ENCODE data around the gene PDHB. TPM values are rescaled to one million over a fixed set of nuclear protein-coding genes. Genes with fewer than 3 reads are reported as not detected.
A peak's percentile ranks its signal among the peaks of the same experiment; 100 is the strongest.

The PDHB gene
- total and polyA plus RNA-seq, 2 of the 13 experiments (the other 11 are each of a cell fraction or from before 2014, with no cell fraction given), result 108 to 153 TPM

- TF ChIP-seq GMEB1 (CRISPR knock-in tag; IDR thresholded peaks at IDR 0.05; ENCODE audit: borderline replicate concordance) (no peak), CBX5 (CRISPR knock-in tag; IDR thresholded peaks at IDR 0.05; ENCODE audit: borderline replicate concordance) (peak; percentile 30; the same call in 1 of the 2 replicates), SIN3A (IDR thresholded peaks at IDR 0.05; ENCODE audit: borderline replicate concordance, low read depth, low read length) (peak; percentile 59; the same call in 1 of the 2 replicates), HNF1A (IDR thresholded peaks at IDR 0.05; ENCODE audit: low read depth) (0 out of 2 replicates have a peak, but pooled peaks have one; percentile 67), HNF1A (CRISPR knock-in tag; IDR thresholded peaks at IDR 0.05; ENCODE audit: borderline replicate concordance) (peak; percentile 48; the same call in 1 of the 2 replicates), EZH2 (conservative IDR thresholded peaks at IDR 0.05; ENCODE audit: low read depth, low read length) (no peak), BRCA1 (CRISPR knock-in tag; IDR thresholded peaks at IDR 0.05) (peak; percentile 83; the same call in 1 of the 2 replicates), ZNF879 (CRISPR knock-in tag; IDR thresholded peaks at IDR 0.05) (no peak), JDP2 (CRISPR knock-in tag; IDR thresholded peaks at IDR 0.05; ENCODE audit: borderline replicate concordance) (peak; percentile 27; the same call in 1 of the 2 replicates), ZIK1 (CRISPR knock-in tag; IDR thresholded peaks at IDR 0.05; ENCODE audit: borderline replicate concordance, low read depth) (no peak), RELA (CRISPR knock-in tag; IDR thresholded peaks at IDR 0.05) (no peak), KMT2A (CRISPR knock-in tag; IDR thresholded peaks at IDR 0.05) (0 out of 2 replicates have a peak, but pooled peaks have one; percentile 22), ZNF563 (CRISPR knock-in tag; IDR thresholded peaks at IDR 0.05) (no peak), ZNF337 (CRISPR knock-in tag; IDR thresholded peaks at IDR 0.05; ENCODE audit: borderline replicate concordance, low read depth) (0 out of 2 replicates have a peak, but pooled peaks have one; percentile 46), YEATS2 (CRISPR knock-in tag; IDR thresholded peaks at IDR 0.05; ENCODE audit: borderline replicate concordance) (0 out of 2 replicates have a peak, but pooled peaks have one; percentile 30), HBP1 (CRISPR knock-in tag; IDR thresholded peaks at IDR 0.05; ENCODE audit: low read depth) (no peak), ELF4 (CRISPR knock-in tag; IDR thresholded peaks at IDR 0.05; ENCODE audit: borderline replicate concordance) (peak; percentile 76; the same call in 1 of the 2 replicates), DMTF1 (CRISPR knock-in tag; IDR thresholded peaks at IDR 0.05) (no peak)
Observed at GRCh38 chr3:58471025-58471887, 37.6 kb upstream of the PDHB start (continued).

All from HepG2 (cell line).